ENCODE results near the gene ZNF738. TPM values are rescaled to one million over a fixed set of nuclear protein-coding genes. Genes with fewer than 3 reads are reported as not detected.

Gene ZNF738
- total RNA-seq, 3 donors from 2014 or later = 7.8 to 9.5 (median 8.8) TPM

GRCh38 chr19:21410166-21410565 is 51.4 kb downstream of the ZNF738 start:
- no peak for DNase-seq (ENCODE audit: low spot score in 2 of 2)
- no peak overlapping the region for H3K4me3 ChIP-seq
- no peaks in the 10 kb centered on the region for H3K4me1 ChIP-seq
- H3K36me3 ChIP-seq = no peaks in the 10 kb centered on the region
- H3K9me3 ChIP-seq = peaks cover 0 to 9% of the 10 kb centered on the region in 2 donors
- no peak overlapping the region for H3K27ac ChIP-seq
- no peak for TF ChIP-seq POLR2A (IDR thresholded peaks at IDR 0.05)
- no peak for TF ChIP-seq CTCF (IDR thresholded peaks at IDR 0.05)
- no peak for TF ChIP-seq POLR2AphosphoS5 (IDR thresholded peaks at IDR 0.05)
- intact Hi-C loops (cut with DNase I; ENCODE audit: low total_unique reads) = no loop called here
- no peaks in the 10 kb centered on the region for H3K27me3 ChIP-seq

GRCh38 chr19:21422244-21422643 is 63.4 kb downstream of the ZNF738 start:
- intact Hi-C loops (cut with DNase I; ENCODE audit: low total_unique reads) = no loop called here
- no peaks in the 10 kb centered on the region for H3K4me1 ChIP-seq
- no peak overlapping the region for H3K4me3 ChIP-seq
- TF ChIP-seq CTCF (IDR thresholded peaks at IDR 0.05) (no peak), POLR2A (IDR thresholded peaks at IDR 0.05) (no peak), POLR2AphosphoS5 (IDR thresholded peaks at IDR 0.05) (no peak)
- no peak for DNase-seq (ENCODE audit: low spot score in 2 of 2)
- no peaks in the 10 kb centered on the region for H3K27me3 ChIP-seq
- H3K27ac ChIP-seq = no peak overlapping the region
- no peaks in the 10 kb centered on the region for H3K36me3 ChIP-seq
- H3K9me3 ChIP-seq = peaks cover 79 to 86% of the 10 kb centered on the region in 2 donors

- Histone ChIP-seq H3K9me3 (peaks cover 78 to 92% of the 10 kb centered on the region in 2 donors), H3K4me1 (no peaks in the 10 kb centered on the region), H3K36me3 (no peaks in the 10 kb centered on the region), H3K4me3 (no peak overlapping the region), H3K27ac (no peak overlapping the region), H3K27me3 (no peaks in the 10 kb centered on the region)
- TF ChIP-seq POLR2AphosphoS5 (IDR thresholded peaks at IDR 0.05) = no peak
- no peak for TF ChIP-seq CTCF (IDR thresholded peaks at IDR 0.05)
- no peak for TF ChIP-seq POLR2A (IDR thresholded peaks at IDR 0.05)
- DNase-seq (ENCODE audit: low spot score in 2 of 2) = no peak
- intact Hi-C loops (cut with DNase I; ENCODE audit: low total_unique reads) = no loop called here
Measured at GRCh38 chr19:21423057-21424041, 64.5 kb downstream of the ZNF738 start.

Other genes starting within 250 kb of the ZNF738 start
- 10 to 100 TPM; 11.1 to 28.1 (median 11.8) TPM for gene ZNF431, start 217.0 kb upstream of the ZNF738 start, total RNA-seq
- 10 to 100 TPM; 13.1 to 29.6 (median 22.6) TPM for gene ZNF708, start 29.6 kb upstream of the ZNF738 start, total RNA-seq
- 10 to 100 TPM; 23.0 to 72.2 (median 47.5) TPM for gene ZNF493, start 38.1 kb downstream of the ZNF738 start, total RNA-seq
- 10 to 100 TPM; 12.8 to 35.4 (median 30.5) TPM for gene ZNF429, start 146.6 kb downstream of the ZNF738 start, total RNA-seq

All from breast epithelium (tissue), 4 donors.